Uterus (tissue), 2 donors: ENCODE results near the gene ARID3B.

Source experiments
- CTCF ChIP-seq, 4 experiments: fragments of 200-600 bp in 2 of 4; fragments of 450-650 bp in 2 of 4; sonication (generic) in 2 of 4; IDR thresholded peaks; one replicate each; pipeline ENCODE4 v1.5.1; 2016 to 2019; ENCODE audit warnings: antibody characterized with exemption in 4 of 4, mild to moderate bottlenecking in 2 of 4, moderate library complexity in 1 of 4
- POLR2A ChIP-seq, 2 donors: fragments of 450-650 bp; IDR thresholded peaks; one replicate each; pipeline ENCODE4 v1.6.1; 2016; ENCODE audit warnings: antibody characterized with exemption in 2 of 2, mild to moderate bottlenecking in 1 of 2, moderate library complexity in 1 of 2

- TF ChIP-seq CTCF (IDR thresholded peaks at IDR 0.05) (no peak), POLR2A (IDR thresholded peaks at IDR 0.05) (no peak)
Measured at GRCh38 chr15:74592222-74592621, 51.2 kb downstream of the ARID3B start.
